ENCODE data around the gene PEA15.

PEA15 gene

GRCh38 chr1:160238408-160238807 lies 33.2 kb downstream of the PEA15 start:
- Histone ChIP-seq H3K4me3 (ENCODE audit: low read depth, low read length, poor library complexity, severe bottlenecking) (no peak overlapping the region), H3K9ac (ENCODE audit: low read length) (no peak overlapping the region), H3F3A (ENCODE audit: insufficient read depth, low read length) (no peaks in the 10 kb centered on the region), H3K4me1 (ENCODE audit: insufficient read depth, low read length, severe bottlenecking) (no peaks in the 10 kb centered on the region), H3K79me2 (ENCODE audit: insufficient read depth, low read length) (no peaks in the 10 kb centered on the region), H3K36me3 (ENCODE audit: insufficient read depth, low read length) (peaks cover 96% of the 10 kb centered on the region), H3K27ac (ENCODE audit: low read depth, low read length, poor library complexity, severe bottlenecking) (no peak overlapping the region), H2AFZ (ENCODE audit: low read length) (no peak overlapping the region), H3K9me3 (ENCODE audit: low read length) (no peaks in the 10 kb centered on the region), H3K9me2 (ENCODE audit: low read depth, low read length) (no peaks in the 10 kb centered on the region), H4K20me1 (ENCODE audit: insufficient read depth, low read length) (no peaks in the 10 kb centered on the region), H3K4me2 (ENCODE audit: low read length) (no peak overlapping the region), H3K27me3 (ENCODE audit: insufficient read depth, low read length) (no peaks in the 10 kb centered on the region)
- TF ChIP-seq, protein P1, sequence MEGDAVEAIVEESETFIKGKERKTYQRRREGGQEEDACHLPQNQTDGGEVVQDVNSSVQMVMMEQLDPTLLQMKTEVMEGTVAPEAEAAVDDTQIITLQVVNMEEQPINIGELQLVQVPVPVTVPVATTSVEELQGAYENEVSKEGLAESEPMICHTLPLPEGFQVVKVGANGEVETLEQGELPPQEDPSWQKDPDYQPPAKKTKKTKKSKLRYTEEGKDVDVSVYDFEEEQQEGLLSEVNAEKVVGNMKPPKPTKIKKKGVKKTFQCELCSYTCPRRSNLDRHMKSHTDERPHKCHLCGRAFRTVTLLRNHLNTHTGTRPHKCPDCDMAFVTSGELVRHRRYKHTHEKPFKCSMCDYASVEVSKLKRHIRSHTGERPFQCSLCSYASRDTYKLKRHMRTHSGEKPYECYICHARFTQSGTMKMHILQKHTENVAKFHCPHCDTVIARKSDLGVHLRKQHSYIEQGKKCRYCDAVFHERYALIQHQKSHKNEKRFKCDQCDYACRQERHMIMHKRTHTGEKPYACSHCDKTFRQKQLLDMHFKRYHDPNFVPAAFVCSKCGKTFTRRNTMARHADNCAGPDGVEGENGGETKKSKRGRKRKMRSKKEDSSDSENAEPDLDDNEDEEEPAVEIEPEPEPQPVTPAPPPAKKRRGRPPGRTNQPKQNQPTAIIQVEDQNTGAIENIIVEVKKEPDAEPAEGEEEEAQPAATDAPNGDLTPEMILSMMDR (IDR thresholded peaks at IDR 0.05; ENCODE audit: low read length): no peak
- no peak for TF ChIP-seq EZH2 (IDR thresholded peaks at IDR 0.05; ENCODE audit: borderline replicate concordance, low read length)

DNA sequence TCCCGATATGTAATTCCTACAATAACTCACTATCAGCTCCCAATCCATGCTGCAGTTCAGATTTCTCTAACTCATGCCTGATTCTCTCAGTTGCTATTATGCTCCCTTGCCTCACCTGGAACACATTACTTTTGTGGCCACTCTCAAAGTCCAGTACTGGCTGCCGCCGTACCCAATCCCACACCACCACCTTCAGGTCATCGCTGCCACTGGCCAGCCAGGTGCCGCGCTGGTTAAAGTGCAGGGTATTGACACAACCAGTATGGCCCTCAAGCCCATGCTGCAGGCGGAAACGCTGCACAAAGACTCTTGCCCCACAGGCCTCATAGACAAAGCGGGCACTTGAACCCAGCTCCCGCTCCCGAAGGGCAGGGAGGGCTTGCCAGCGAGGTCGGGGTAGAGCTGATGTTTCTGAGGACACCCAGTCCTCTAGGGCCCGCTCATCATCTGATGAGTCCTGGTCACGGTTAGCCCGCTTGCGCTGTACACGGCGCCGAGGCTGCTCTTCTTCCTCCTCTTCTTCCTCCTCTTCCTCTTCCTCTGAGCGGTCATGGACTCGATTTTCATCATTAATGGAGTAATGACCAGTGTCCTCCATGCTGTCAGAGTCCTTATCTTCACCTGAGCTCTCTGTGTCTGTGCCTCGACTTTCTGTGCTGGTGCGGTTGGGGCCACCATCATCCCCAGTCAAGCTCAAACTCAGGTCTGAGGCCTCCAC lies 34.6 kb downstream of the PEA15 start:
- Histone ChIP-seq H3K4me3 (ENCODE audit: low read depth, low read length, poor library complexity, severe bottlenecking) (no peak overlapping the region), H3F3A (ENCODE audit: insufficient read depth, low read length) (no peaks in the 10 kb centered on the region), H3K9me2 (ENCODE audit: low read depth, low read length) (no peaks in the 10 kb centered on the region), H3K79me2 (ENCODE audit: insufficient read depth, low read length) (no peaks in the 10 kb centered on the region), H3K36me3 (ENCODE audit: insufficient read depth, low read length) (peaks cover 91% of the 10 kb centered on the region), H3K9me3 (ENCODE audit: low read length) (no peaks in the 10 kb centered on the region), H4K20me1 (ENCODE audit: insufficient read depth, low read length) (no peaks in the 10 kb centered on the region), H3K4me1 (ENCODE audit: insufficient read depth, low read length, severe bottlenecking) (no peaks in the 10 kb centered on the region), H2AFZ (ENCODE audit: low read length) (no peak overlapping the region), H3K27me3 (ENCODE audit: insufficient read depth, low read length) (no peaks in the 10 kb centered on the region), H3K4me2 (ENCODE audit: low read length) (no peak overlapping the region), H3K9ac (ENCODE audit: low read length) (no peak overlapping the region), H3K27ac (ENCODE audit: low read depth, low read length, poor library complexity, severe bottlenecking) (no peak overlapping the region)
- TF ChIP-seq, protein P1 (IDR thresholded peaks at IDR 0.05; ENCODE audit: low read length): no peak
- TF ChIP-seq EZH2 (IDR thresholded peaks at IDR 0.05; ENCODE audit: borderline replicate concordance, low read length): no peak

- no peak overlapping the region for H3K9ac ChIP-seq (ENCODE audit: low read length)
- no peaks in the 10 kb centered on the region for H3K27me3 ChIP-seq (ENCODE audit: insufficient read depth, low read length)
- H3K4me3 ChIP-seq (ENCODE audit: low read depth, low read length, poor library complexity, severe bottlenecking): no peak overlapping the region
- no peaks in the 10 kb centered on the region for H4K20me1 ChIP-seq (ENCODE audit: insufficient read depth, low read length)
- no peaks in the 10 kb centered on the region for H3K9me2 ChIP-seq (ENCODE audit: low read depth, low read length)
- H3K36me3 ChIP-seq (ENCODE audit: insufficient read depth, low read length): peaks cover 52% of the 10 kb centered on the region
- H3K4me1 ChIP-seq (ENCODE audit: insufficient read depth, low read length, severe bottlenecking): no peaks in the 10 kb centered on the region
- peaks cover 21% of the 10 kb centered on the region; the same call in 1 of the 2 replicates for H3K79me2 ChIP-seq (ENCODE audit: insufficient read depth, low read length)
- H2AFZ ChIP-seq (ENCODE audit: low read length): no peak overlapping the region
- H3F3A ChIP-seq (ENCODE audit: insufficient read depth, low read length): no peaks in the 10 kb centered on the region
- H3K27ac ChIP-seq (ENCODE audit: low read depth, low read length, poor library complexity, severe bottlenecking): no peak overlapping the region
- no peaks in the 10 kb centered on the region for H3K9me3 ChIP-seq (ENCODE audit: low read length)
- no peak for TF ChIP-seq EZH2 (IDR thresholded peaks at IDR 0.05; ENCODE audit: borderline replicate concordance, low read length)
- TF ChIP-seq, protein P1 (IDR thresholded peaks at IDR 0.05; ENCODE audit: low read length): no peak
- H3K4me2 ChIP-seq (ENCODE audit: low read length): no peak overlapping the region
Observed at GRCh38 chr1:160243767-160244166, 38.6 kb downstream of the PEA15 start.

All from OCI-LY1 (cell line).